ENCODE measurements around the gene MYH14. TPM values are rescaled to one million over a fixed set of nuclear protein-coding genes. Genes with fewer than 3 reads are reported as not detected.
A peak's percentile ranks its signal among the peaks of the same experiment; 100 is the strongest.

The MYH14 gene
- total and polyA plus RNA-seq, 10 of the 15 experiments (the other 5 are each of a cell fraction or from before 2014, with no cell fraction given), result 0.06 to 0.69 (median 0.15) TPM; not detected in 4

- TF ChIP-seq CEBPZ (IDR thresholded peaks at IDR 0.05; ENCODE audit: low read depth, low read length) (no peak), SMARCA5 (IDR thresholded peaks at IDR 0.05) (peak; percentile 71; the same call in 1 of the 2 replicates), IRF4 (IDR thresholded peaks at IDR 0.05; ENCODE audit: low read depth, low read length) (peak; percentile 70; the same call in 1 of the 2 replicates), PKNOX1 (IDR thresholded peaks at IDR 0.05) (peak; percentile 57; the same call in 1 of the 2 replicates), ASH2L (IDR thresholded peaks at IDR 0.05; ENCODE audit: borderline replicate concordance, low read depth) (no peak), ZBTB40 (IDR thresholded peaks at IDR 0.05; ENCODE audit: borderline replicate concordance) (peak; percentile 88; the same call in 1 of the 2 replicates), PRDM15 (CRISPR knock-in tag; IDR thresholded peaks at IDR 0.05) (no peak), E2F4 (IDR thresholded peaks at IDR 0.05; ENCODE audit: low read depth, low read length) (no peak), BCL3 (IDR thresholded peaks at IDR 0.05; ENCODE audit: borderline replicate concordance, insufficient read depth, low read depth, low read length, poor library complexity, severe bottlenecking) (no peak), MEF2A (IDR thresholded peaks at IDR 0.05; ENCODE audit: insufficient read depth, low read depth, low read length) (peak; percentile 77; the same call in 1 of the 2 replicates), CHD2 (IDR thresholded peaks at IDR 0.05; ENCODE audit: borderline replicate concordance, low read depth, low read length) (0 out of 2 replicates have a peak, but pooled peaks have one; percentile 45), ZSCAN29 (IDR thresholded peaks at IDR 0.05) (peak; percentile 89), NFYA (IDR thresholded peaks at IDR 0.05; ENCODE audit: borderline replicate concordance, low read depth, low read length) (no peak)
Measured at GRCh38 chr19:50341091-50341564, 137.7 kb downstream of the MYH14 start (continued).

Data from GM12878 (cell line).